22Rv1 (cell line): Measurements from ENCODE around the gene PCDH17.

Experiments used
- H3K27ac ChIP-seq: fragments of 450-650 bp; 2 replicates; pipeline ENCODE4 v1.5.1; 2017
- CTCF ChIP-seq: fragments of 450-650 bp; IDR thresholded peaks from 2 replicates; pipeline ENCODE4 v1.5.1; 2017; ENCODE audit warnings: mild to moderate bottlenecking
- ZFX ChIP-seq: fragments of 450-650 bp; IDR thresholded peaks from 2 replicates; pipeline ENCODE4 v1.6.1; 2017; ENCODE audit warnings: antibody characterized with exemption, borderline replicate concordance

The PCDH17 gene

GRCh38 chr13:57739089-57739488 is 107.5 kb downstream of the PCDH17 start:
- H3K27ac ChIP-seq: no peak overlapping the region
- no peak for TF ChIP-seq ZFX
- no peak for TF ChIP-seq CTCF

- TF ChIP-seq CTCF (no peak), ZFX (no peak)
- H3K27ac ChIP-seq: no peak overlapping the region
These were observed 108.1 kb downstream of the PCDH17 start for GRCh38 chr13:57739543-57740190.

- TF ChIP-seq CTCF (no peak), ZFX (no peak)
- H3K27ac ChIP-seq: no peak overlapping the region
These were observed 109.2 kb downstream of the PCDH17 start for GRCh38 chr13:57740719-57741118.

GRCh38 chr13:57748096-57748495 is 116.6 kb downstream of the PCDH17 start:
- H3K27ac ChIP-seq: no peak overlapping the region
- TF ChIP-seq ZFX: no peak
- TF ChIP-seq CTCF: no peak

- TF ChIP-seq CTCF (no peak), ZFX (no peak)
- no peak overlapping the region for H3K27ac ChIP-seq
These were observed 129.4 kb downstream of the PCDH17 start for GRCh38 chr13:57760951-57761350.

- no peak overlapping the region for H3K27ac ChIP-seq
- TF ChIP-seq CTCF: no peak
- no peak for TF ChIP-seq ZFX
These were observed 132.1 kb downstream of the PCDH17 start for GRCh38 chr13:57763689-57764088.
